Tracheal epithelial cell (primary cell): Measurements from ENCODE around the gene PKD2L1. TPM values are rescaled to one million over a fixed set of nuclear protein-coding genes. Genes with fewer than 3 reads are reported as not detected.

ENCODE experiments used
- total RNA-seq: library from RNA; depleted of rRNA; stranded (reverse); fragments of >200 nt; gene quantifications from 2 replicates; pipeline ENCODE4 v1.2.1, GENCODE V29; 2014

Gene PKD2L1
- not detected in 2 replicates for total RNA-seq

GRCh38 chr10:100330079-100330478 lies at the start of gene PKD2L1:
PKD2L1 (minus strand) TSS chr10:100330228; CDS start chr10:100330103, 125 bp downstream.

DNA sequence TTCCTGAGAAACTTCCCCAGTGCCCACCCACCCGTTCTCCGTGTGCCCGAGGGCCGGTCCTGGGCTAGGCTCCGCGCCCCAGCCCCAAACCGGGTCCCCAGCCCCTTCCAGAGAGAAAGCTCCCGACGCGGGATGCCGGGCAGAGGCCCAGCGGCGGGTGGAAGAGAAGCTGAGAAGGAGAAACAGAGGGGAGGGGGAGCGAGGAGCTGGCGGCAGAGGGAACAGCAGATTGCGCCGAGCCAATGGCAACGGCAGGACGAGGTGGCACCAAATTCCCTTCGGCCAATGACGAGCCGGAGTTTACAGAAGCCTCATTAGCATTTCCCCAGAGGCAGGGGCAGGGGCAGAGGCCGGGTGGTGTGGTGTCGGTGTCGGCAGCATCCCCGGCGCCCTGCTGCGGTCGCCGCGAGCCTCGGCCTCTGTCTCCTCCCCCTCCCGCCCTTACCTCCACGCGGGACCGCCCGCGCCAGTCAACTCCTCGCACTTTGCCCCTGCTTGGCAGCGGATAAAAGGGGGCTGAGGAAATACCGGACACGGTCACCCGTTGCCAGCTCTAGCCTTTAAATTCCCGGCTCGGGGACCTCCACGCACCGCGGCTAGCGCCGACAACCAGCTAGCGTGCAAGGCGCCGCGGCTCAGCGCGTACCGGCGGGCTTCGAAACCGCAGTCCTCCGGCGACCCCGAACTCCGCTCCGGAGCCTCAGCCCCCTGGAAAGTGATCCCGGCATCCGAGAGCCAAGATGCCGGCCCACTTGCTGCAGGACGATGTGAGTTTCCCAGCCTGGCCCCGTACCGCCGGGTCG lies 16.9 kb upstream of the PKD2L1 start, which contains the start of gene SCD:
Gene SCD, plus strand, starts transcription at position 469 of the 803 bp plus-strand sequence. Its CDS starts 272 bp downstream, at position 741.

GRCh38 chr10:100286051-100287033 lies 43.7 kb downstream of the PKD2L1 start, which contains the start of gene BLOC1S2:
BLOC1S2 (minus strand) TSS chr10:100286680; CDS start chr10:100286659, 21 bp downstream.

GRCh38 chr10:100267239-100268104 lies 62.6 kb downstream of the PKD2L1 start, which contains the start of gene CWF19L1:
CWF19L1 (minus strand) TSS chr10:100267638; CDS start chr10:100267593, 45 bp downstream.

Other genes starting within 250 kb of the PKD2L1 start
- gene CPN1, start 248.4 kb downstream of the PKD2L1 start, total RNA-seq = not detected in 2 replicates
- 28.2 and 51.6 TPM in 2 replicates for gene ERLIN1, start 144.2 kb downstream of the PKD2L1 start, total RNA-seq
- gene CHUK, start 100.6 kb downstream of the PKD2L1 start, total RNA-seq = 22.6 and 29.4 TPM in 2 replicates
- gene CWF19L1, start 62.6 kb downstream of the PKD2L1 start, total RNA-seq = 24.1 and 30.1 TPM in 2 replicates
- gene BLOC1S2, start 43.5 kb downstream of the PKD2L1 start, total RNA-seq = 60.7 and 99.1 TPM in 2 replicates
- 353 and 681 TPM in 2 replicates for gene SCD, start 17.0 kb upstream of the PKD2L1 start, total RNA-seq
- gene WNT8B, start 132.8 kb upstream of the PKD2L1 start, total RNA-seq = not detected in 2 replicates
- 0.43 and 2.4 TPM in 2 replicates for gene SEC31B, start 189.6 kb upstream of the PKD2L1 start, total RNA-seq
- gene NDUFB8, start 199.6 kb upstream of the PKD2L1 start, total RNA-seq = 86.7 and 108 TPM in 2 replicates
- gene HIF1AN, start 205.7 kb upstream of the PKD2L1 start, total RNA-seq = 6.0 and 6.7 TPM in 2 replicates